Raji (cell line): ENCODE data around the gene PTGR3.

Experiments used
- POLR2A ChIP-seq: IDR thresholded peaks from 2 replicates; pipeline ENCODE4 v1.6.1; 2011; ENCODE audit warnings: low read depth, low read length, control low read depth; ENCODE audit not compliant: insufficient read depth

Gene PTGR3

GRCh38 chr18:75201282-75202270 is 7.4 kb downstream of the PTGR3 start:
- no peak for TF ChIP-seq POLR2A

- TF ChIP-seq POLR2A, result no peak
Observed at GRCh38 chr18:75200605-75201280, 8.2 kb downstream of the PTGR3 start.

GRCh38 chr18:75200071-75200470 is 8.9 kb downstream of the PTGR3 start:
- TF ChIP-seq POLR2A, result no peak

GRCh38 chr18:75199327-75199726 is 9.6 kb downstream of the PTGR3 start:
- no peak for TF ChIP-seq POLR2A

- no peak for TF ChIP-seq POLR2A
Observed at GRCh38 chr18:75198036-75198435, 10.9 kb downstream of the PTGR3 start.

GRCh38 chr18:75192899-75193298 is 16.0 kb downstream of the PTGR3 start:
- TF ChIP-seq POLR2A, result no peak

GRCh38 chr18:75189696-75190095 is 19.2 kb downstream of the PTGR3 start:
- no peak for TF ChIP-seq POLR2A

- TF ChIP-seq POLR2A, result no peak
Observed at GRCh38 chr18:75185460-75185859, 23.5 kb downstream of the PTGR3 start.

- TF ChIP-seq POLR2A, result no peak
Observed at GRCh38 chr18:75183973-75184493, 24.9 kb downstream of the PTGR3 start.

- TF ChIP-seq POLR2A, result no peak
Observed at GRCh38 chr18:75183524-75183923, 25.4 kb downstream of the PTGR3 start.

GRCh38 chr18:75179819-75180600 is 28.9 kb downstream of the PTGR3 start:
- TF ChIP-seq POLR2A, result no peak

- TF ChIP-seq POLR2A, result no peak
Observed at GRCh38 chr18:75178376-75178775, 30.6 kb downstream of the PTGR3 start.

- no peak for TF ChIP-seq POLR2A
Observed at GRCh38 chr18:75176849-75177248, 32.1 kb downstream of the PTGR3 start.

GRCh38 chr18:75173738-75174137 is 35.2 kb downstream of the PTGR3 start:
- no peak for TF ChIP-seq POLR2A

GRCh38 chr18:75173125-75173432 is 35.9 kb downstream of the PTGR3 start:
- no peak for TF ChIP-seq POLR2A

GRCh38 chr18:75172299-75173124 is 36.4 kb downstream of the PTGR3 start:
- TF ChIP-seq POLR2A, result no peak
